NCI-H2029 (cell line): ENCODE measurements around the gene NGDN.

Source experiments
- DNase-seq: peaks from one replicate; lab custom pipeline; 2025; lab: John Stamatoyannopoulos, UW

The NGDN gene

DNA sequence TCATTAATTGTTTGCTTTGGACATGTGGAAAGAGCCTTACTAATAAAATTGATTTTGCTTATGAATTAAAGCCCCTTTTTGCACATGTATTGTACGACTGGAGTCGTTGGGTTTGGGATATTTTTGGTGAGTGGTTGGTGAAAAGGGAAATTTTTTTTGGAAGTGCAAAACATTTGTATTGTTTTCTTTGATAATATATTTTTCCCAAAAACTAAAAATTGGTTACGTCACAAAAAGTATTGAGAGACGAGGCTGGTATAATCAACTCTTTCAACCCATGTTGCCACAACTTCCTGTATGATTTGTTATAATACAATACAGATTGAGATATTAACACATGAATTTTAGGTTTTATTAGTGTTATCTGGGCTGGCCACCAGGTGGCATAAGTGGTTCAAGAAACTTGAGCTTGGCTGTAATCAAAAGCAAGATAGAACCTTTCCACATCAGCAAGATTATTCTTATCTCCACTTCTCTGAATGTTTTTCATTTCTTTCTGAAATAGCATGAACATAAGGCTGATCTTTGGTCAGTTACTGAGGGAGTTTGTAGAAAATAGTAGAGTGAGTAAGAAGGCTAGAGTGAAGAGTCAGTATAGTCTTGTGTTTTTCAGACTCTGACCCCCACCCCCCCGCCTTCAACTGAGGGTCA is 8.7 kb downstream of the NGDN start:
- DNase-seq: peak; percentile 97

DNA sequence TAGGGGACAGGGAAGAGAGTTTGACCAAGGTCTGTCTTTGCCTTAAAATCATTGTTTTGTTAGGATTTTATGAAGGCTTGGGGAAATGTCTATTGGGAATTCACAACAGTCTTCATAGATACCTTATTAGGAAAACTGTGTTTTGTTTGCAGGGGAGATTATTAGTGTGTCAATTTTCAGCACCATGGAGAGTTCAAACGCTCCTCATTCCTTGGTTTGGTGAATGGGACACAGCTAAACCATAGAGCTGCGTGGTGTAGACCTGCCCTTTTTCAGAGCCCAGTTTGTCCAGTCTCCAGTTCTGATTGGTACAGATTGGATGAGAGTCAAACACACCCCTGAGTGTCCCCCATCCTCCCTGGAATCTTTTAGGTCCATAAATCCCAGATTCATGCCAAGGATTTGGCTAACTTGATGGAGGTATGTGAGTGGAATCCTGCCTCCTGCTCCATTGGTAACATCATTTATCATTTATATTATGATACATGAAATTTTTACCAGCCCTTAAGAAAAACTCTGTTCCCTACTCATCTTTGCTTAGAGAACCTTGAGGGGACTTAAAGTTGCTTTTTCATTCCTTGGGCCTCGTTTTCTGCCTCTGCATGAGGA is 12.0 kb downstream of the NGDN start:
- no peak for DNase-seq

DNA sequence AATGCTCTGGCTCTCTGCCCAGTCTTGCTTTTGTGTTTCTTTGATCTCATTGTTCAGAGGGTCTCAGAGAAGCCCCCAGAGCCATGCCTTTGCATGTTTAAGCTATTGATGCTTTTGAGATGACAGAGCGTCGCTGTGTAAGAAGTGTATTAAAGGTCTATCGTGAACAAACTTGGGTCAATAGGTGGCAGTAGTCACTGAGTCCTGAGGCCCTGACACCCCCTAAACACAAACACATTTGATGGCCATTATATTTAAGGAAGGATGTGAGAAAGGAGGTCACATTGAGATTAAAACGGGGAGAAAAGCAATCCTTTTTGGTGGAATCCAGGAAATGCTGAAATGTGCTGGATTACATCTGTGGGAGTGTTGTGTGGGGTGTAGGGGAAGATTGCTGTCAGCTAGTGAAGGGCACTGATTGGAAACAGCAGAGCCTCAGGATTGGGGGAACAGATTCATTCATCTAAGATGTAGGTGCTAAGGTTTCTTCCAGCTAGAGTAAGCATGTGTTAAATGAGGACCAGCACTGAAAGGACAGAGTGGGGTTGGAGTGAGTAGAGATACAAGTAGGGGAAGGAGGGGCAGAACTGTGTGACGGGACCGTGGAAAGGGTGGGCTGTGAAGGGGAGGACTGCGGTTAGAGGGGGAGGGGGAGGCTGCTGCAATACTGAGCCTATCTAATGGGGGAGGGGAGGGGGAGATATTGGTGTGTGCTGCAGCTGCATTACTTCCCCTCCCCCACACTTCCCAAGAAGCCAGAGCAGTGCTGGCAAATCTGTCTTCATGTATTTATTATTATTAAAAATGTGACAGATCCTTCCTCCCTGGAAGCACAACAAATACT is 12.7 kb downstream of the NGDN start:
- DNase-seq: no peak

DNA sequence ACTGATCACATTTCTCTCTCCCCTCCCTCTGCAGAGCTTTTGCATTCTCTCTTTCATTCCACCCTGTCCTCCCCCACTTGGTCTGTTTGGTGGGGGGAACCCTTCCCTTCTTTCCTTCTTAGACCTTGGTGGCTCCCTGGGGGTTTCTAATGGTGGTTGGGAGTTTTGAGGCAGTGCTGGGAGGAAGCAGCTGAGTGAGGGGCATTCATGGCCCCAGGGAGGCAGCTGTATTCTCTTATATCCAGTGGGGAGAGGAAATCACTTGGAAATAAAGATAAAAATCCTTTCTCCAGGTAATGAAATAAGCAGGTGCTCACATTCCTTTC is 13.3 kb downstream of the NGDN start:
- no peak for DNase-seq

DNA sequence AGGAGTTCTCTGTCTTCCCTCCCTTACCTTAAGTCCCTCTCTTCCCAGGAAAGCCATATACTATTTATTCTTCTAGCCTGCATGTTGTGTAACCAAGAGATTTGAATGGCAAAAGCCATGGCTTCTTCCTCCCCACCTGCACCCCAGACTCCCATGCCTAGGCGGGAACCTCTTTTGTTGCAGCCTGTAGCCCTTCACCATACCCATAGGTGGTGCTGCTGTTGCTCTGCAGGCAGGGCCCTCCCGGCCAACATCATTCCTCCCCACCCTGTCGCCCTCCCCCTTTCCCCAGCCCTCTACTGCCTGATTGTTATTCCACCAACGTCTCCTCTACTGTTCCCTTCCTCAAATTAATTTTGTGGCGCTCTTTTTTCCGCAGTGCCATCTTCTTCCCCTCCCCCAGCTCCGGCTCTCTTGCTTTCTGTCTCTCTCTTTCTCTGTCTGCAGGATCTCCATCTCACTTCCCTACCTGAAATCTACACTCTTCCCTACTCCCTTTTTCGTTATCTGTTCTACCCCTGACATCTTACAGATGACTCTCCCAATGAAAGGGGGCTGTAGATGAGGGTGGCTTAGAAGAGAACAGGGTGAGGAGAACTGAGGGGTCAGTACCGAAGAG is 13.8 kb downstream of the NGDN start:
- peak; percentile 99 for DNase-seq

DNA sequence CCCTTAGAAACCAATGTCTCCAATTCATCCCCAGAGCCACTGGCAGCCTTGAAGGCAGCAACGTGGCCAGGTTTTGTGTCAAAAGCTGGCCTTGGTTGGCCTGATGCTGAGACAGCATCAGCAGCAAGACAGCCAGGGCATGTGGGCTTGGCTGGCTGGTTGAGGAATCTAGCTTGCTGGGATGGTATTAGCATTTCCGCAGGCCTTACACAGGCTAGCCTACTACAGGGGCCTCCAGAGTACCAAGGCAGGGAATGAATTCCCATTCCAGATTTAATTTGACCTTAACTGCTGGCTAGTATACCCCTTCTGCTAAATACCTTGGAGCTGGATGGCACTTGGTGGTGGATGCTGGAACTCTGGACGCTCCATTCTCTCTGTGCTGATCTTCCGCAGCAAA is 15.8 kb downstream of the NGDN start:
- no peak for DNase-seq

DNA sequence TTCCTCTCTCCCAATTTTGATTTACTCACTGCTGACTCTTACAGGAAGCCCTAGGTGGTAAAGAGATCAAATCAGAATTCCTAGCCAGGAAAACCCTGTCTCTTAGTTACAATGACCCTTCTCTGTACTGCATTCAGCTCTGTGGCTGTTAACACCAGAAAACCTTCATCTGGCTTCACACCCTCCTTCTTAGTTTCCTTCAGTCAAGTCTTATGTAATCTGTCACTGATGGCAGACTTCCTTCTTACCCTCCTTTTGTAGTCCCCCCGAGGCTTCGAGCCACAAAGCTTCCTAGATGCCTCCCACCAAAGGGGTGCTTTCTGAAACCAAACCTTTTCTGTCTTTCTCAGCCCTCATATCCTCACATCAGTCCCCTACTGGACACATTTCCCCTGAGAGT is 16.5 kb downstream of the NGDN start:
- DNase-seq: no peak

DNA sequence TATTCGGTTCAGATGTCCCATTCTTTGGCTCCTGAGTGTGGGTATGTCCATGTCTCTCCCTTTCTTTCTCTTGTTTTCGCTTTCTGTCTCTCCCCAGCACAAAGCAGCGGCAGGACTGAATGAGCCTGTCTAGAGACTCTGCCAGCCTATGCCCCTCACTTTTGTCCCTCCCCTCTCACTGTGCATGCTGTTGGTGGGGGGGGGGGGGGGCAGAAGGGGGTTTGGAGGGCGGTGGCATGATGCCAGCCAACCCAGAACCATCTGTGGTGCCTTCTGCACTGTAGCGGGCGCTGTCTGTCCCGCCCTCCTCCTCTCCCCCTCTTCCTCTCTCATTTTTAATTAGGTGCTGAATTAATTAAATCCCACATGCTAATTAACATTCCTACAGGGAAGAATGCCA is 17.7 kb downstream of the NGDN start:
- no peak for DNase-seq

DNA sequence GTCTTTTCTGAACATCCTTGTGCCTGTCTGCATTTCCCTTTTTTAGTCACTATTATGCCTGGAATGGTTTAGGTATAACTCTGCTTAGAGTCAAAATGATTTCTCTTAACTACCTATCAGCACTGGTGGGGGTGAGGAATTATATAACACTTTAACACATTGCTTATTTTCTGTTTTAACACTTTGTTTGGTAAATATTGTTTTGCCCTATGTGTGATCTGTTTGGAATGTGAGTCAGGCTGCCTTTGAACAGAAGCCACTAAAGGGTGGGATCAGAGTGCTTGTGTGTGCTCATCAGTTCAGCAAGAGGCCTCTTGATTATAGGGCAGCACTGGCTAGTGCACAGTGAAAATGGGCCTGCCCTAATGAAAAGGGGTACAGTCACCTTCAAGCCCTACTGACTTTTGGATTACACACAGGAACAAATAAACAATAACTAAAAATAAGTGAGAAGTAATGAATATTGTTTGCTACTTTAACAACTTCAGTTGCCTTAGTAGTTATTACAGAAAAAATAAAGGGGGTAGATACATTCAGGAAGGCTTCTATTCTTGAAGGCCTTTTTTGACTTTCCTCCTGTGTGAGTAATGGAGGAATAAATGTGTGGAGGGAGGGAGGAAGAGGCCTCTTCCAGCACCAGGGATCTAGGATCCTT is 23.2 kb downstream of the NGDN start:
- peak; percentile 96 for DNase-seq

DNA sequence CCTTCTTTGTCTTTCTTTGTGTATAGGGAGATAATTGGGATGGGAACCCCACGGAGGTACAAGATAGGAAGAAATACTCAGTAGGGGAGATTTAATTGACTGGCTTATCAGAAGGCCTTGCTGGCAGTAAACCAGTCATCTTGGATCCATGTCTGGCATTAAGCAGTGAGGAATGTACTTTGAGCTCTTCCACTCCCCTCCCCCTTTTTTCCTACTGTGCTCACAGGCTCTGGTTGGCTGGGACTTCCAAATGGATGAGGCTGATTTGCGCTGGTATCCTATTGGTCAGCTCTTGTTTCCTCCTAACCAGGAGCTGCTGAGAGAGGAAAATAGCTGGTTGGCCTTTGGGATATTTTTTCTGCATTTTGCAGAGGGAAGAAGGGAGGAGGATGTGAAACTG is 24.7 kb downstream of the NGDN start:
- DNase-seq: no peak

DNA sequence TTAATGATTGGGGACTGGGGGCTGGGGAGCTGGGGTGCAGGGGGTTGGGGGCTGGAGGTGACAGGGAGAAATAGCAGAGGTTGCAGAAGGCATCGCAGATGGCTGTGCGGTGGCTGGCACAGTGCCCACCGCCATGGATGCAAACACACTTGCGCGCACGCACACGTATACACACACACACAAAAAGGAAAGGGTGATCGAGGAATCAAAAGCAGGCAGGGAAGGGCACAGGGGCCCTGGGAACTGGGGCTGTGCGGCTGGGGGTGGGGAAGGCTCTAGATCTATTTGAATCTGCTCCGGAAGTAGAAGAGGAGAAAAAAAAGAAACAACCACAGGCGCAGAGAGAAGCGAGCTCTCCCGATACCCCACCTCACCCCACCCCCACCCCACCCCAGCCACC is 42.7 kb downstream of the NGDN start:
- DNase-seq: peak; percentile 99

DNA sequence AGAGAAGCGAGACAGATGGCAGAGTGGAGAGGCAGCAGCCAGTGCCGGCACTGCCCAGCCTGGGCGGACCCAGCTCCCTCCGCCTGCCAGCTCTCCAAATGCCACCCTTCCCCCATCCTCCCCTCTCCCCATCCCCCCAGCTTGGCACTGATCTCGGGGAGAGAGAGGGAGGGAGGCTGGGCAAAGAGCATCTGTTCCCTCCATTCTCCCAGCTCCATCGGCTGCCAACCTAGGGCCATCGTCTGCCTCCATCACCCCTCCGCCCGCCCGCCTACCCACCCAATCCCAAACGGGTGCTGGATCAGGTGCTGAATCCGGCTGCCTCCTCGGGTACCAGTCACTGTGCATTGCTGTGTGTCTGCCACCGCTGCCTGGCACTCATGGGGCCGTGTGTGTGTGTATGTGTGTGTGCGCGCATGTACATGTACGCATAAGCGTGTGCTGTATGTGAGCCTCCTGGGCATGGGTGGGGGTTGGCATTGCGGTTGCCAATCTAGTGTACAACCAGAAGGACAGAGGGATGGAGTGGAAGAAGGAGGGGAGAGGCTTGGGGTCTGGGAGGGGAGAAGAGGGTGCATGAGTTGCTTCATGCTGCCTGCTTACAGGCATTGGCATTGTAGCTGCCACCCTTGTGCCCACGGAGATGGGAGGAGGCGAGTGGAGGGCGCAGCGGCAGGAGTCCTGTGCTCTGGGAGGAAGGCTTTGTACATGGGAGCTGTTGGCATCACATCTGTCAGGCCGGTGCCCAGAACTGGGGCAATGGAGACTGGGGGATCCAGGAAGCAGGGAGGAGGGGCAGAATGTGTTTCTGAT is 43.7 kb downstream of the NGDN start:
- DNase-seq: peak; percentile 99

DNA sequence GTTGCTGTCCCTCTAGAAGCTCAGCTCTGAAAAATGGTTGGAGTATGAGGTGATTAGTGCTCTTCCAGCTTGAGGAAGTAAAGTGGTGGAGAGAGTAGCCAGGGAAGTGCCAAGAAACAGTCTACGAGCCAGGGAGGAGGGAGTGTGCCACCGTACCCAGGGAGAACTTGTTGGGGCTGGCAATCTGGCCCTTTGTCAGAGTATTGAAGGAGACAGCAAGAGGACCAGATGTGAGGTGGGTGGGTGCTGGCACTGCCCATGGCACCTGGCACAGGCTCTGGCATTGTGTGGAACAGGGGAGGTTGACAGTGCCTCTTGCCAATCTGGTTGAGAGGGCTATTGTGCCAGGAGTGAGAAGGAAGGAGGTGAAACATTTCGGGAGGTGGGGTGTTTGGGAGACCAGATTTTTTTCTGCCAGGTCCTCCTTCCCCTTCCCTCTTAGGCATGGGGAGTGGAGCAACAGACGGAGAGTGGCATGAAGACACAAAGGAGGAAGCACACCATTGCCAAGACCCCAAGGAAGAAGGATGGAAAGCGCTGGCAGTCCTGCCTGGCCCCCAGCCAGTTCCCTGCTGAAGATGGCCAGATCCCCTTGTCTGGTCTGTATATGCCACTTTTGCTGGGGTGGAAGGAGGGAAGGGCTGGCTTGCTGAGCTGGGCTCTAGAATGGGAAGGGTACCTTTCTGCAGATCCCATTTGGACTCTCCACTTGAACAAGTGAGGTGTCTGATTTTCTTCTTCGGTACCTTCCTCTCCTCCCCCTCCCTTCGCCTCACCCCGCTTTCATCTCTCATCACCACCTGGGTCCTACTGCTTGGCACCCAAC is 44.5 kb downstream of the NGDN start:
- peak; percentile 99 for DNase-seq

DNA sequence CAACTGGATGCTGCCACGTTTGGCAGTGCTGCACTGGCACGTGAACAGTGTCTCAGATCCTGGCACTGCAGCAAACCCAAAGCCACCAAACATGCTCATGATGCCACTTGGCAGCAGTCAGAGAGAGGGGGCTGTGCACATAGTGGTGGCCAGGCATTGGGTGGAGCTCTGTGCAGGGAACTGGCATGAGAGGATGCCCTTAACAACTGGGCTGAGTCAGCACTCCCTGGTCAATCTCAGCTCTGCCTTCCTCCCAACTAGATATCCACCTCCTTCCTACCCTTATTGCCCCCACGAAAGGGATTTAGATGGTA is 45.1 kb downstream of the NGDN start:
- peak; percentile 100 for DNase-seq

DNA sequence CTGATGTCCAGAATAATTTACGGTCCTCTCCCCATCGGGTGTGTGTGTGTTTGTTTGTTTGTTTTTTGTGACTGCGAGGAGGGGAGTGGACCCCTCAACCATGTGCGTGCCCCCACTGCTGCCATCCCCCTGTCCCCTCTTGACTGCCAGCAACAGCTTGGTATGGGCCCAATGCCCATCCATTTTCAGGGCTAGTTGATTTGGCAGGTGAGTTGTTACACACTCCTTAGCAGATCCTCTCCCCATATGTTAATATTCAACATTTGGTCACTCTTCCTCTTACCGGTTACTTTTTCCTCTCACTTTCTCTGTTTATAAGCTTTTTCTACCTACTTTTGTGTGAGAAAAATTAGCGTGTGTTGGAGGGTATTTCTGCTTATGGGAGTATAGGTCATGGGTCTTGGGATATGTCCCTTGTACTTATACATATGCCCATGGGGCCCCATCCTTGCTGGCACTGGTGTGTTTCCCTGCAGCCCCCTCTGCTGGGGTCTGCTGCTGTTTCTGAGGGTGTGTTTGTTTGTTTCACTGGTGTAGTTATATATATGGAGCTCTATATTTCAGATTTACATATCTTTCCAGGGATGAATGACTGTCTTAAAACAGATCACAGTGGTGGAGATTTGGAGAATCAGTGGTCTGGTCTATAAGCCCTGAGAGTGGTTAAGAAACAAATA is 48.3 kb downstream of the NGDN start:
- no peak for DNase-seq

DNA sequence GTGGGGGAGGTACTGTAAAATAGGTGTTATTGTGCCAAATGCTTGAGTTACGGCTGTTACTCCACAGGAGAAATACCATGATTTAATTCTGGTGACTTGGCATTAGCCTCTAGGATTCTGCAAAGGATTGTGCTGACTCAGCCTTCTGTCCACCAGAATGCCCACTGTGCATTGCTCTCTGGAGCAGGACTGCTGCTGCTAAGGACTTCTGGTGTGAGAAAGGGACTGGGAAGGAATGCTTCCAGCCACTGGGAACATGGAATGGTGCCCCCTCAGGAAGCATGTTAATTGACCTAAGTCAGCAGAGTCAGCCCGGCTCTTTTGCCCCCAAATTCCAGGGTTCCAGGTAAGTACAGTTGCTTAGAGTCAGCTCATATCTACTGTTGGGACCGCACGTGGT is 49.2 kb downstream of the NGDN start:
- DNase-seq: no peak

DNA sequence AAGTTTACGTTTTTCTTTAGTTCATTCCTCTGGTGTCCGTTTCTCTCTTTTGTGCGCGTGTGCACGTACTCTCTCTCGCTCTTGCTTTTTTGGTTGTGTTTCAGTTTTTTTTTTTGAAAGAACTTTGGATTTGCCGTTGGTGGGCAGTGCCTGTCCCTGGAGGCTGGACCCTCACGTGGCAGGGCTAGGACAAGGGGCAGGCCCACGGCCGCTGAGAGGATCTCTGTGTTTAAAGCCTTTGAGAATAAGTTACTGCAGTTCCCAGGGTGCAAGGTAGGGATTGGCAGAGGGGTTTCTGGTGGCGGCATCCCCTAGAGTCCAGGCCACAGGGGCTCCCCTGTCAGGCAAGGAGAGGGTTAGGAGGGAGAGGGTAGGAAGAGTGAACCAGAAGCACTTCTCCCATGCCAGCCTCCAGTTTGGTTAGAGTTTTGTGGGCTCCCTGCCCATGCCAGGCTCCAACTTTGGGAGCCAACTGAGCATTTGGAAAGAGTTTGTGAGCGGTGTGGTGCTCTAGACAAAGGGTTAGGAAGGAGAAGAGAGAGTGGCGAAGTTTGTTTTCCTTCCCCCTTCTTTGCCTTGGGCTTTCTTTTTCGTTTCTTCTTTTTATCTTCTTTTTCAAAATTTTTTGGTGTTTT is 51.5 kb downstream of the NGDN start:
- DNase-seq: no peak

DNA sequence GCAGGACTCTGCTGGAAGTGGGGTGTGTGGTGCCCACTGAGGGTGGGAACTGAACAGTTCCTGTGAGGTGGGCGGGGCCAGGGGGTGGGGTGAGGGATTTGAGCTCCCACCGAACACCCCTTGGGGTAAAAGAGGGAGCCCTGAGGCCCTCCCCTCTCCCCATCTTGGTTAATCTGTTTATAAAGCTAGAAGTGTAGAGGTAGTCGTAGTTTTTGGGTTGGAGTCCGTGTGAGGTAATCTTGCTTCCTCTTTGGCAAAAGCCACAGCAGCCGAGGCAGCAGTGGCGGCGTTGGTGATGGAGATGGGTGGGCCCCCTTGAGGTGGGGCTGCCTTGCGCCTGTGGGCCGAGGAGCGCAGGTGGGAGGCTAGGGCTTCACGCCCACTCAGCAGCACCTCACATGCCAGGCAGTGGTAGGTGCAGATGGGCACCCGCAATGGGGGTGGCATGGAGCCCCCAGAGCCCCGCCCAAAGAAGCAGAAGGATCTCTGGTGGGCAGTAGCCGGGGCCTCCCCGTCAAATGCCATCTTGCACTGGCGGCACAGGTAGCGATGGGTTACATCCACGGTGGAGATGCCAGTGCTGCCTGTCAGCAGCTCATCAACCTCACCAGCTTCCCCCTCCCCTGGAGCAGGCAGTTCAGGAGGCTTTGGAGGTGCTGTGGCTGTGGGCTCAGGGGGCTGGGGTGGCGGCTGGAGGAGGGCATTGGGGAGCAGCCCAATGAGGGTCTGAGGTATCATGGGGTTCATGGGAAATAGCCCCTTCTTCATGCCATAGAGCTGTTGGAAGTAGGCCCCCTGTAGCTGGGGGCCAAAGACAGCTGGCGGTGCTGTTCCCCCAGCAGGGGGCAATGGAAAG is 52.5 kb downstream of the NGDN start:
- DNase-seq: no peak

DNA sequence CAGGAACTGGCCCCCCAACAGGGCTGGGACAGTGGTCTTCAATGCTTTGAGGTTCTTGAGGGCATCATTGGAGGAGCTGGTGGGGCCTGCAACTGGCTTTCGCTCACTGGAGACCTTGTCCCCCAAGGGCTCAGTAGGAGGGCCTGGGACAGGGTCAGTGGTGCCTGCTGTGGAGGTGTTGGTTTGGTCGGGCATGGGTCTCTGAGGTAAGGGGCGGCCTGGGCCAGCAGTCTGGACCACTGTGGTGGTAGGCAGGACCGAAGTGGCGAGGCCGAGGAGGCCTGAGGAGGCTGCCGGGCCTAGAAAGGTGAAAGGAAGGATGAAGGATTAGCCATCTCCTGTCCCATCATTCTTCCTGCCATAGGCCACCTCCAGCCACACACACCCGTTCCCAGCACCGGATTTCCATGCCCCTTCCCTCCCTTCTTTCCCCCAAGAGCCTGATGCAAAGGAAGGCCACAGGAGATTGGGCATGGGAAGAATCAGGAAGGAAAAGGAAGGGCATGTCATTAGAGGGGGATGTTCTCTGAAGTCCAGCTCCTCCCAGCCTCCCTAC is 53.2 kb downstream of the NGDN start:
- no peak for DNase-seq
